Astrocyte (in vitro differentiated cells and primary cell): ENCODE data around the gene GIT2. TPM values are rescaled to one million over a fixed set of nuclear protein-coding genes. Genes with fewer than 3 reads are reported as not detected.

Source experiments
- DNase-seq: peaks from one replicate; pipeline ENCODE4 v3.0.0-alpha.2; 2010; ENCODE audit warnings: low read depth
- FAIRE-seq: peaks from 2 replicates; lab custom pipeline; 2011; peaks lifted over from hg19 to GRCh38; lab: Jason Lieb, UNC
- H2AFZ ChIP-seq: 2 replicates; pipeline ENCODE4 v1.6.0; 2012; ENCODE audit warnings: low read depth, low read length, inconsistent platforms
- H3K27ac ChIP-seq: 2 replicates; pipeline ENCODE4 v1.5.1; 2011; ENCODE audit warnings: low read depth, low read length, inconsistent platforms
- H3K27me3 ChIP-seq: 2 replicates; pipeline ENCODE4 v1.6.0; 2011; ENCODE audit warnings: low read length, inconsistent platforms; ENCODE audit not compliant: insufficient read depth
- H3K36me3 ChIP-seq: 2 replicates; pipeline ENCODE4 v1.5.1; 2011; ENCODE audit warnings: low read length, inconsistent platforms; ENCODE audit not compliant: insufficient read depth
- H3K4me1 ChIP-seq: 2 replicates; pipeline ENCODE4 v1.5.1; 2011; ENCODE audit warnings: low read length, inconsistent platforms; ENCODE audit not compliant: insufficient read depth
- H3K4me2 ChIP-seq: 2 replicates; pipeline ENCODE4 v1.6.0; 2012; ENCODE audit warnings: low read length, inconsistent platforms
- H3K4me3 ChIP-seq: 2 replicates; pipeline ENCODE4 v1.5.1; 2011; ENCODE audit warnings: low read depth, mild to moderate bottlenecking, low read length, inconsistent platforms; ENCODE audit not compliant: insufficient read depth
- H3K79me2 ChIP-seq: 2 replicates; pipeline ENCODE4 v1.6.0; 2012; ENCODE audit warnings: mild to moderate bottlenecking, low read length, inconsistent platforms; ENCODE audit not compliant: insufficient read depth
- H3K9ac ChIP-seq: 2 replicates; pipeline ENCODE4 v1.6.0; 2012; ENCODE audit warnings: mild to moderate bottlenecking, low read length, inconsistent platforms
- H3K9me3 ChIP-seq: 2 replicates; pipeline ENCODE4 v1.5.1; 2012; ENCODE audit warnings: low read depth, mild to moderate bottlenecking, low read length, inconsistent platforms; ENCODE audit not compliant: insufficient read depth
- H4K20me1 ChIP-seq: 2 replicates; pipeline ENCODE4 v1.6.0; 2012; ENCODE audit warnings: low read length, inconsistent platforms; ENCODE audit not compliant: insufficient read depth
- H3K27ac Mint-ChIP-seq: one replicate; pipeline ENCODE4 v1.8.0; 2021; ENCODE audit warnings: mild to moderate bottlenecking, mixed read lengths; ENCODE audit not compliant: unreplicated experiment
- H3K27me3 Mint-ChIP-seq: one replicate; pipeline ENCODE4 v1.8.0; 2021; ENCODE audit warnings: low read depth, mixed read lengths; ENCODE audit not compliant: unreplicated experiment
- H3K36me3 Mint-ChIP-seq: one replicate; pipeline ENCODE4 v1.8.0; 2021; ENCODE audit warnings: low read depth, mixed read lengths; ENCODE audit not compliant: unreplicated experiment
- H3K4me1 Mint-ChIP-seq: one replicate; pipeline ENCODE4 v1.8.0; 2021; ENCODE audit warnings: low read depth, mixed read lengths; ENCODE audit not compliant: unreplicated experiment
- H3K4me3 Mint-ChIP-seq: one replicate; pipeline ENCODE4 v1.8.0; 2021; ENCODE audit warnings: mild to moderate bottlenecking, moderate library complexity, mixed read lengths; ENCODE audit not compliant: unreplicated experiment
- H3K9me3 Mint-ChIP-seq: one replicate; pipeline ENCODE4 v1.8.0; 2021; ENCODE audit warnings: mild to moderate bottlenecking, mixed read lengths; ENCODE audit not compliant: unreplicated experiment
- EZH2 ChIP-seq: IDR thresholded peaks from 2 replicates; pipeline ENCODE4 v1.6.1; 2012; ENCODE audit warnings: mild to moderate bottlenecking, low read length, inconsistent platforms; ENCODE audit not compliant: insufficient read depth
- total RNA-seq: library from RNA; stranded (reverse); gene quantifications from 2 replicates; pipeline ENCODE4 v1.2.1, GENCODE V29; 2021
- TF ChIP-seq, protein P1 (sequence below): IDR thresholded peaks from 2 replicates; pipeline ENCODE4 v1.5.1; 2011; ENCODE audit warnings: low read depth, mild to moderate bottlenecking, inconsistent platforms, low read length, moderate library complexity; ENCODE audit not compliant: insufficient read depth

GIT2 gene
- total RNA-seq, 1 donor from 2014 or later: 33.4 TPM

DNA sequence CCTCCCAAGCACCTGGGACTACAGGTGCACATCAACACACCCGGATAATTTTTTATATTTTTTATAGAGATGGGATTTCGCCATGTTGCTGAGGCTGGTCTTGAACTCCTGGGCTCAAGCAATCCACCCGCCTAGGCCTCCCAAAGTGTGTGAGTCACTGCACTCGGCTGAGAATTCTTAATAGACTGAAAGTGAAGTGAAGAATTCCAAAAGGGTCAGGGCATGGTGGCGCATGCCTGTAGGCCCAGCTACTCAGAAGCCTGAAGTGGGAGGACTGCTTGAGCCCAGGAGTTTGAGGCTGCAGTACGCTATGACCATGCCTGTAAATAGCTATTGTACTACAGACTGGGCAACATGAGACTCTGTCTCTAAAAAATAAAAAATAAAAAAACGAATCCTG, 52.4 kb downstream of the GIT2 start:
- H2AFZ ChIP-seq: no peak overlapping the region
- H3K4me2 ChIP-seq: no peak overlapping the region
- H3K36me3 ChIP-seq: peaks cover 21% of the 10 kb centered on the region
- H3K4me1 ChIP-seq: peaks cover 38% of the 10 kb centered on the region
- H3K79me2 ChIP-seq: no peaks in the 10 kb centered on the region
- TF ChIP-seq EZH2: no peak
- TF ChIP-seq, protein P1, sequence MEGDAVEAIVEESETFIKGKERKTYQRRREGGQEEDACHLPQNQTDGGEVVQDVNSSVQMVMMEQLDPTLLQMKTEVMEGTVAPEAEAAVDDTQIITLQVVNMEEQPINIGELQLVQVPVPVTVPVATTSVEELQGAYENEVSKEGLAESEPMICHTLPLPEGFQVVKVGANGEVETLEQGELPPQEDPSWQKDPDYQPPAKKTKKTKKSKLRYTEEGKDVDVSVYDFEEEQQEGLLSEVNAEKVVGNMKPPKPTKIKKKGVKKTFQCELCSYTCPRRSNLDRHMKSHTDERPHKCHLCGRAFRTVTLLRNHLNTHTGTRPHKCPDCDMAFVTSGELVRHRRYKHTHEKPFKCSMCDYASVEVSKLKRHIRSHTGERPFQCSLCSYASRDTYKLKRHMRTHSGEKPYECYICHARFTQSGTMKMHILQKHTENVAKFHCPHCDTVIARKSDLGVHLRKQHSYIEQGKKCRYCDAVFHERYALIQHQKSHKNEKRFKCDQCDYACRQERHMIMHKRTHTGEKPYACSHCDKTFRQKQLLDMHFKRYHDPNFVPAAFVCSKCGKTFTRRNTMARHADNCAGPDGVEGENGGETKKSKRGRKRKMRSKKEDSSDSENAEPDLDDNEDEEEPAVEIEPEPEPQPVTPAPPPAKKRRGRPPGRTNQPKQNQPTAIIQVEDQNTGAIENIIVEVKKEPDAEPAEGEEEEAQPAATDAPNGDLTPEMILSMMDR: no peak
- no peaks in the 10 kb centered on the region for H4K20me1 ChIP-seq
- H3K36me3 Mint-ChIP-seq: peaks cover 7% of the 10 kb centered on the region
- no peak overlapping the region for H3K27ac ChIP-seq
- H3K9me3 ChIP-seq: no peaks in the 10 kb centered on the region
- no peaks in the 10 kb centered on the region for H3K9me3 Mint-ChIP-seq
- no peak overlapping the region for H3K4me3 ChIP-seq
- H3K27me3 ChIP-seq: no peaks in the 10 kb centered on the region
- no peak overlapping the region for H3K27ac Mint-ChIP-seq
- DNase-seq (no peak), FAIRE-seq (no peak)
- H3K4me3 Mint-ChIP-seq: no peak overlapping the region
- H3K27me3 Mint-ChIP-seq: no peaks in the 10 kb centered on the region
- H3K4me1 Mint-ChIP-seq: peaks cover 38% of the 10 kb centered on the region
- no peak overlapping the region for H3K9ac ChIP-seq

DNA sequence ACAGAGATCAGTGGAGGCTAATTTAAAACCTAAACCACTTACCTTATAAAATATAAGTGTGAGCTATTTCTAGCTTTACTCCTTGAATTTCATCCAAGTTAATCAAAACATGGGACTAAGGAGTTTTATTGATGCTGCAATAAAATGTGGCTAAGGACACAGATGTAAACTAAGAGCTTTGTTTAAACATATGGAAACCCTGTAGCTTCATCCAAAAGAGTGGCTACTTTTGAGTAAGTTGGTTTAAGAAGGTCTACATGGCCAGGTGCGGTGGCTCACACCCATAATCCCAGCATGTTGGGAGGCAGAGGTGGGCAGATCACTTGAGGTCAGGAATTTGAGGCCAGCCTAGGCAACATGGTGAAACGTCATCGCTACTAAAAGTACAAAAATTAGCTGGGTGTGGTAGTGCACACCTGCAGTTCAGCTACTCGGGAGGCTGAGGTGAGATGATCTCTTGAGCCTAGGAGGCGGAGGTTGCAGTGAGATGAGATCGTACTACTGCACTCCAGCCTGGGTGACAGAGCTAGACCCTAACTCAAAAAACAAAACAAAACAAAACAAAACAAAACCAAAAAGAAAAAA, 55.7 kb downstream of the GIT2 start:
- no peaks in the 10 kb centered on the region for H3K9me3 Mint-ChIP-seq

DNA sequence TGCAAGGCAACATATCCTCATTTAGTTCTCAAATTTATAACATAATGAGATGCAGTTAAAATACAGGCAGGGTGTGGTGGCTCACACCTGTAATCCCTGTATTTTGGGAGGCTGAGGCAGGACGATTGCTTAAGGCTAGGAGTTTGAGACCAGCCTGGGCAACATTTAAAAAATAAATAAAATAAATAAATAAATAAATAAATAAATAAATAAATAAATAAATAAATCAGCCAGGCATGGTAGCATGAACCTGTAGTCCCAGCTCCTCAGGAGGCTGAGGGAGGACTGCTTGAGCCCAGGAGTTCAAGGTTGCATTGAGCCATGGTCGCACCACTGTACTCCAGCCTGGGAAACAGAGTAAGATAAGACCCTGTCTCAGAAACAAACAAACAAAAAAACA, 56.7 kb downstream of the GIT2 start:
- H4K20me1 ChIP-seq: no peaks in the 10 kb centered on the region
- no peak overlapping the region for H3K4me2 ChIP-seq
- H3K9me3 ChIP-seq: no peaks in the 10 kb centered on the region
- no peak for TF ChIP-seq EZH2
- TF ChIP-seq, protein P1: no peak
- Mint-ChIP-seq H3K4me3 (no peak overlapping the region), H3K36me3 (peaks cover 14% of the 10 kb centered on the region), H3K27ac (no peak overlapping the region), H3K9me3 (no peaks in the 10 kb centered on the region), H3K27me3 (no peaks in the 10 kb centered on the region), H3K4me1 (peaks cover 5% of the 10 kb centered on the region)
- no peaks in the 10 kb centered on the region for H3K27me3 ChIP-seq
- H3K27ac ChIP-seq: no peak overlapping the region
- peaks cover 25% of the 10 kb centered on the region for H3K36me3 ChIP-seq
- peaks cover under 1% of the 10 kb centered on the region for H3K4me1 ChIP-seq
- H3K9ac ChIP-seq: no peak overlapping the region
- no peaks in the 10 kb centered on the region for H3K79me2 ChIP-seq
- FAIRE-seq (no peak), DNase-seq (no peak)
- H3K4me3 ChIP-seq: no peak overlapping the region
- H2AFZ ChIP-seq: no peak overlapping the region

More for the DNA sequence above, 55.7 kb downstream of the GIT2 start:
- peaks cover 14% of the 10 kb centered on the region for H3K4me1 Mint-ChIP-seq
- peaks cover 14% of the 10 kb centered on the region for H3K36me3 Mint-ChIP-seq
- H3K4me3 Mint-ChIP-seq: no peak overlapping the region
- Histone ChIP-seq H4K20me1 (no peaks in the 10 kb centered on the region), H3K36me3 (peaks cover 24% of the 10 kb centered on the region), H3K4me1 (peaks cover 10% of the 10 kb centered on the region), H3K27ac (no peak overlapping the region), H3K27me3 (no peaks in the 10 kb centered on the region), H3K4me2 (no peak overlapping the region), H3K4me3 (no peak overlapping the region), H2AFZ (no peak overlapping the region), H3K79me2 (no peaks in the 10 kb centered on the region), H3K9me3 (no peaks in the 10 kb centered on the region), H3K9ac (no peak overlapping the region)
- no peak for FAIRE-seq
- no peak for TF ChIP-seq EZH2
- TF ChIP-seq, protein P1: no peak
- H3K27ac Mint-ChIP-seq: no peak overlapping the region
- no peaks in the 10 kb centered on the region for H3K27me3 Mint-ChIP-seq
- DNase-seq: no peak
